Activated naive CD4-positive, alpha-beta T cell treated with anti-CD3 and anti-CD28 coated beads, Interleukin-2, amount 50 U/mL, for 72 hours (primary cell): ENCODE data around the gene ETF1. TPM values are rescaled to one million over a fixed set of nuclear protein-coding genes. Genes with fewer than 3 reads are reported as not detected.
"Not testable (repeated sequence)": the region's sequence is repeated elsewhere in the genome, so short reads cannot be mapped to it uniquely, and the experiment has no call there.

Source experiments
- ATAC-seq, 2 donors: fragments of 150-1000 bp; cut with Tn5 transposase; 2 replicates each; pipeline ENCODE4 v1.10.0; 2021; ENCODE audit warnings: mild to moderate bottlenecking in 2 of 2, moderate library complexity in 2 of 2
- DNase-seq, 2 donors: peaks; one replicate each; pipeline ENCODE4 v3.0.0; 2021 to 2022; ENCODE audit warnings: low spot score in 2 of 2
- H3K27ac Mint-ChIP-seq, 2 donors: one replicate each; pipeline ENCODE4 v1.8.0; 2022; ENCODE audit warnings: mild to moderate bottlenecking in 2 of 2, mixed read lengths in 2 of 2
- H3K36me3 Mint-ChIP-seq, 2 donors: one replicate each; pipeline ENCODE4 v1.8.0; 2022; ENCODE audit warnings: mixed read lengths in 2 of 2
- H3K9me3 Mint-ChIP-seq, 2 donors: one replicate each; pipeline ENCODE4 v1.8.0; 2022; ENCODE audit warnings: mixed read lengths in 2 of 2
- total RNA-seq, 2 donors: library from RNA; stranded (reverse); gene quantifications; one replicate each; pipeline ENCODE4 v1.2.3, GENCODE V29; 2022

Gene ETF1
- total RNA-seq, 2 donors from 2014 or later = 109 to 120 TPM

GRCh38 chr5:138515556-138516245 is 27.3 kb downstream of the ETF1 start:
- Mint-ChIP-seq H3K36me3 (peaks cover 7 to 9% of the 10 kb centered on the region in 2 donors), H3K27ac (no peak overlapping the region), H3K9me3 (no peaks in the 10 kb centered on the region)
- ATAC-seq = no peak
- no peak for DNase-seq

DNA sequence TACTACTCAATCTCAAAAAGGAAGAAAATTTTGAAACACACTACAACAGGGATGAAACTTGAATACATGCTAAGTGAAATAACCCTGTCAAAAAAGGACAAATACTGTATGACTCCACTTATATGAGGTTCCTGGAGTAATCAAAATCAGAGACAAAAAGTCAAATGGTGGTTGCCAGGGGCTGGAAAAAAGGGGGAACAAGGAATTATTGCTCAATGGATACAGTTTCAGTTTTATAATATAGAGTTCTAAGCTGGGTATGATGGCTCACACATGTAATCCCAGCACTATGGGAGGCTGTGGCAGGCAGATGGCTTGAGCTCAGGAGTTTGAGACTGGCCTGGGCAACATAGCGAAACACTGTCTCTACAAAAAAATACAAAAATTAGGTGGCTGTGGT is 29.0 kb downstream of the ETF1 start:
- no peak for DNase-seq
- peaks cover 9 to 12% of the 10 kb centered on the region in 2 donors for H3K36me3 Mint-ChIP-seq
- ATAC-seq = no peak
- H3K27ac Mint-ChIP-seq = peak overlapping the region in 1 of 2 donors; percentile 30
- no peaks in the 10 kb centered on the region for H3K9me3 Mint-ChIP-seq

DNA sequence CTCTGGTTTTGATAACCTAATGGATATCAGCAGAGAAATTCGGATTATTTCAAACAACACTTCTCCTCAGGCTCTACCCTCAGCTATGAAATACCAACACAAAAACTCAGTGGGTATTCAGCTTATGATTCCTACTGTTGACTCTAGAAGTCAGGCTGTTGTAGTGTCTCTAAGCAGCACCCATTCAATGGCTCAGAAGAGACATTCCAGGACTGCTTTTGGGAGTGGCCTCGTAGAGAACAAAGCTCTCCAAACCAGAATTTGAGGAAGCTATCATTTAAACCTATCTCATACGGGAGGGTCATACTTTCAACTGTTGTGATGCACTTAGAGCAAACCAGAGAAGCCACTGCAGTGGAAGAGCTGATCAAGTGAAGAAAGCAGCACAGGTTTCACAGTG is 34.1 kb downstream of the ETF1 start:
- Mint-ChIP-seq H3K27ac (peak overlapping the region in 1 of 2 donors; percentile 46), H3K9me3 (no peaks in the 10 kb centered on the region), H3K36me3 (peaks cover 6 to 11% of the 10 kb centered on the region in 2 donors)
- no peak for ATAC-seq
- DNase-seq = no peak

DNA sequence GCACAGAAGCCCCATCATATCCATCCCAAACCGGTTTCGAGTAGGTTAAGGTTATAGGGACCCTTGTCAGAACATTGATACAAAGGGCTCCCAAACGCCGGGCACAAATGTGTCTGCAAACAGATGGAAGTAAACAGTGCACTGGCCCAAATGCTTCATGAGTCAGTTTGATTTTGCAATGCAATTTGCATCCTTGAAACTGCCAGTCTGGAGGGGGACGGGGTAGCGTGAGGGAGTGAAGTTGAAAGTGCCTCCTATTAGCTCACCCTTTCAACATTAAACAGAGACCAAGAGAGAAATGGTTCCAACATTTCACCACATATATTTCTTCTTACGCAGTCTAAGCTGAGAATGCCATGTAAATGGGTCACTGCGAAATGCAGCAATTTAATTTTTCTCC is 35.6 kb downstream of the ETF1 start:
- ATAC-seq, H3K27ac Mint-ChIP-seq, H3K36me3 Mint-ChIP-seq, DNase-seq, H3K9me3 Mint-ChIP-seq: not testable (repeated sequence)

DNA sequence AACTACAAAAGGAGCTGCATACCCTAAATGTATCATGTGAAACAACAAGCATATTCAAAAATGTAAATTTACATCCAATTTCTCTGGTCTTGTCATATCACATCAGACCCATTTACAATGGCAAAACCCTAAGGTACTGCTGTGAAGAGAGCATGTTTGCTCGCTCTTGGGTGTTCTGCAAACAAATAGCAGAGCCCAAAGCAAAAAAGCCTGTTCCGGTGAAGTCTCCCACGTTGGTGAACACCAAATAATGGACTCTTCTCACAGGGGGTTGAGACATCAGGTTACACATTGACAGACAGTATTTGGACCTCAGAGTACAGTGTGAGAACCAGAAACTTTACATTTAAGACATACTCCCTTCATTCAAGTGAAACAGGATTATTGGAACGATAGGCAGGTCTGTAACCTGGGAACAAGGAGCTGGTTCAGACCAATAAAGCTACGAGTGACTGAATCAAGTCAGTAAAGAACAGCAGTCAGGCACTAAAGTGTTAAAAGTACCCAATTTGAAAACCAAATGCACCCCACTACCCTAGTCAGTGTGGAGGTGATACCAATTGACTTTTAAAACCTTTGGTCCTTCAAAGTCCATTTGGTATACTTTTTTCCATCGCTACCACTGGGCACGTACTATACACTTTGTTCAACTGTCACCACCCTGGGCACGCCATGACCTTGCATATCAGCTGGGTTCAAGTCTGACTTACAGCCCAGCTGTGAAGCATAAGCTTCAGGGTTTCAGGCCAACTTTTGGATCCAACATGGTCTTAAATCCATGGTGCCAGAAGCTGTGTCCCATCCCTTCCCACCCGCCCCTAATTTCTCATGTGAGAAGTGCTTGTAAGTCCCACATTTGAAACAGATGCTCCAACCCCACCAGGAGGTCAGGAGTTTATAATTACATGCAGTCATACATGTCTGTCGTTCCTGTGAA is 36.4 kb downstream of the ETF1 start:
- Mint-ChIP-seq H3K9me3 (no peaks in the 10 kb centered on the region), H3K36me3 (peaks cover 6% of the 10 kb centered on the region in 2 donors)
- DNase-seq = no peak

GRCh38 chr5:138504799-138505198 is 38.2 kb downstream of the ETF1 start:
- H3K27ac Mint-ChIP-seq = peak overlapping the region in 1 of 2 donors; percentile 36
- H3K9me3 Mint-ChIP-seq = no peaks in the 10 kb centered on the region
- no peak for ATAC-seq
- H3K36me3 Mint-ChIP-seq = peaks cover 6% of the 10 kb centered on the region in 2 donors
- no peak for DNase-seq

More for the DNA sequence above, 36.4 kb downstream of the ETF1 start:
- no peak overlapping the region for H3K27ac Mint-ChIP-seq
- no peak for ATAC-seq

- H3K27ac Mint-ChIP-seq = peak overlapping the region in 1 of 2 donors; percentile 38
- ATAC-seq (peak; percentile 65 to 75), DNase-seq (peak in 1 of 2 donors; percentile 30)
- H3K36me3 Mint-ChIP-seq = no peaks in the 10 kb centered on the region
- H3K9me3 Mint-ChIP-seq = no peaks in the 10 kb centered on the region
Measured at GRCh38 chr5:138503487-138504270, 39.4 kb downstream of the ETF1 start.

- ATAC-seq (no peak), DNase-seq (no peak)
- Mint-ChIP-seq H3K9me3 (no peaks in the 10 kb centered on the region), H3K27ac (no peak overlapping the region), H3K36me3 (no peaks in the 10 kb centered on the region)
Measured at GRCh38 chr5:138502521-138502920, 40.5 kb downstream of the ETF1 start.

DNA sequence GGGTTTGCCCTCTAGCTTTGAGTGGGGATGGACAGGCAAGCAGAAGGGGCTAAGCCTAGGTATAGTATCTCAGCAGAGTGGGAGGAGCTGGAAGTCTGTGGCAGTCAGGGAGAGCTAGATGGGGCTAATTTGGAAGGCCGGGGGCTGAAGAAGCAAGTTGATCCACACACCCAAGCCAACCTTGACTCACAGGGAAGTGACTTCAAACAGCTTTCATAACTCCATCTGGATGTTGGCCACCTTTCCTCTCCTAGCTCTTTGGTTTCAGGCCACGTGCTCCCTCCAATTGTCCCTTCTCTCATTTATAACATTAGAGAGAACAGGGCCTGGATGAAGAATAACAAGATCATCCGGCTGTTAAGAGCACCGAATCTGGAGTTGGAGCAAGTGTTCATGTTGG is 40.9 kb downstream of the ETF1 start:
- ATAC-seq (no peak), DNase-seq (no peak)
- no peak overlapping the region for H3K27ac Mint-ChIP-seq
- H3K36me3 Mint-ChIP-seq = no peaks in the 10 kb centered on the region
- H3K9me3 Mint-ChIP-seq = no peaks in the 10 kb centered on the region

- Mint-ChIP-seq H3K36me3 (no peaks in the 10 kb centered on the region), H3K9me3 (no peaks in the 10 kb centered on the region), H3K27ac (no peak overlapping the region)
- DNase-seq = no peak
- no peak for ATAC-seq
Measured at GRCh38 chr5:138498376-138498775, 44.7 kb downstream of the ETF1 start.

DNA sequence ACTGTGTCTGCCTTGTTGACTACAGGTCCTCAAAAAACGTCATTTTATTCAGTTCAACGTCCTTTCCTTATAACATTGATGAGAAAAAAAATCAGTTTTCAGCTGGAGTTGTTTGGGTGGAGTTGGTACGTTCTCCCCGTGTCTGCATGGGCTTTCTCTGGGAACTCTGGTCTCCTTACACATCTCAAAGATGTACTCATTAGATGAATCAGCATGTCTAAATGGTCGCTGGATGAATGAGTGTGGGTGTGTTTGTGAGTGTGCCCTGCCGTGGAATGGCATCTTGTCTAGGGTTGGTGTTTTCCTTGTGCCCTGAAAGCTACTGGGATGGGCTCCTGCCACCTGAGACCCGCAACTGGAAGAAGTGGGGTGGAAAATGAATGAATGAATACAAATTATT is 47.7 kb downstream of the ETF1 start:
- DNase-seq (no peak), ATAC-seq (no peak)
- Mint-ChIP-seq H3K27ac (no peak overlapping the region), H3K9me3 (no peaks in the 10 kb centered on the region), H3K36me3 (no peaks in the 10 kb centered on the region)

DNA sequence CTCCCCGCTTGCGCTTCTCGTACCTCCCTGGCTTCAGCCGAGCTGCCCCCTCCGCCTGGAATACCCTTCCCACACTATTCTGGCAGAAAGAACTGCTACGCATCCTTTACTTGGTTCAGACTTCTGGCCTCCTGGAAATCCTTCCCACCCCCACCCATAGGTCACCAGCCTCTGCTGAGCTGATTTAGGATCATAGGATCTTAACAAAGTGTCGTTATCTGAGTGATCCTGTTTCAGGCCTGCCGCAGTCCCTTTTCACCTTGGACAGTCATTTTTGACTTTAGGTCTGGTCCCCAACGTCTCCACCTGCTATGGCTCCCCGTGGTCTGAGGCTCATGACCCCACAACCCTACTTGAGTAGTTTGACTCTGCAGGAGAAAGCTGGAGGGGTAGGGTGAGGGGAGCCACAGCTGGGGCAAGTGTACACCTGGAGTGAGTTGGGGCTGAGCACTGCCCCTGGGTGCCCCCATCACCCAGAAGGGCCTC is 50.4 kb downstream of the ETF1 start:
- Mint-ChIP-seq H3K27ac (peak overlapping the region; percentile 68 to 90), H3K36me3 (no peaks in the 10 kb centered on the region), H3K9me3 (no peaks in the 10 kb centered on the region)
- ATAC-seq = no peak
- no peak for DNase-seq

DNA sequence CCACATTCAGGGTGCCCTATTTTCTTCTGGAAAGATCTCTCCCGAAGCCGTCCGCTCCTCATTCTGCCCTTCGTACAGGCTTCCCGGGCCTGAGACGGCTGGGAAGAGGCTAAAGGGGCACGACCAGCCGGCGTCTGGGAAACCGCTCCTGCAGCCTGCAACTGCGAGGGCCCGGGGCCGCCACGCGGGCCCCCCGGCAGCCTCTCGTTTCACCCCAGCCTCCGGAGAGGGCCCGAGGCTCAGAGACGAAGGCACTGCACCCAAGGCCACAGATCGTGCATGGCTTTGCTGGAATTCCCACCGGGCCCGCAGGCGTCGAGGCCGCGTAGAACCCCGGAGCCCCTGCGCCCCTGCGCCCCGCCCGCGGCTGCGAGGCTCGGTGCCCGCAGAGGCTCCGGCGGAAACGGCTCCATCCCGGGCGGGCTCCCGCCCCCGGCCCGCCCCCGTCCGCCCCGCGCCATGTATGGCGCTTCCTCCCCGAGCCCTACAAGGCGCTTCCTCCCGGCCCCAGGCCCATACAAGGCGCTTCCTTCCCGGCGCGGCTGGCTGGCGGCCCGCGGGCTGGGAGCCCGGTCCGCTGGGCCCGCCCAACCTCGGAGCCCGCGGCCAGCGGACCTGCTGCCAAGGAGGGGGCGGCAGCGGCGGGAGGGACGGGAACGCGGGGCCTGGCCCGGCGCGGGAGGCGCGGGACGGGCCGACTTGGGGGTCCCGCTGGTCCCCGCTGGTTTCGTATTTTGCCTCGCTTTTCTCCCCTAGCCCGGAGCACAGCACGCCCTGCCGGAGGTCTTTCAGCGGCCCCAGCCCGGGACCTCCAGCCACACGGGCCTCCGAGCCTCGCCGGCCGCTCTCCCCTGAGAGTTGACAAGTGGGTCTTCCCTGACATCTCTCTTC is 51.1 kb downstream of the ETF1 start:
- peak; percentile 79 to 87 for DNase-seq

GRCh38 chr5:138491284-138491648 is 51.8 kb downstream of the ETF1 start:
- no peaks in the 10 kb centered on the region for H3K9me3 Mint-ChIP-seq
- ATAC-seq (no peak), DNase-seq (no peak)
- no peak overlapping the region for H3K27ac Mint-ChIP-seq
- no peaks in the 10 kb centered on the region for H3K36me3 Mint-ChIP-seq

More for the DNA sequence above, 51.1 kb downstream of the ETF1 start:
- ATAC-seq = peak; percentile 99 to 100
- Mint-ChIP-seq H3K27ac (peak overlapping the region; percentile 68 to 90), H3K36me3 (no peaks in the 10 kb centered on the region), H3K9me3 (no peaks in the 10 kb centered on the region)

GRCh38 chr5:138490648-138491283 is 52.3 kb downstream of the ETF1 start:
- ATAC-seq (no peak), DNase-seq (no peak)
- H3K27ac Mint-ChIP-seq = no peak overlapping the region
- H3K36me3 Mint-ChIP-seq = no peaks in the 10 kb centered on the region
- no peaks in the 10 kb centered on the region for H3K9me3 Mint-ChIP-seq
